H9 (cell line): ENCODE results near the gene SH3BP2. TPM values are rescaled to one million over a fixed set of nuclear protein-coding genes. Genes with fewer than 3 reads are reported as not detected.

Source experiments
- DNase-seq: peaks from one replicate; pipeline ENCODE4 v3.0.0-alpha.2; 2017
- H2AFZ ChIP-seq: one replicate; pipeline ENCODE4 v1.6.1; 2013; ENCODE audit warnings: mild to moderate bottlenecking, low read length, control low read depth, moderate library complexity
- H2AK5ac ChIP-seq: 2 replicates; pipeline ENCODE4 v1.6.1; 2013; ENCODE audit warnings: low read length, control low read depth, mixed read lengths; ENCODE audit not compliant: insufficient read length
- H2BK120ac ChIP-seq: one replicate; pipeline ENCODE4 v1.6.1; 2013; ENCODE audit warnings: low read depth, mild to moderate bottlenecking, low read length, control low read depth, inconsistent platforms; ENCODE audit not compliant: poor library complexity, severe bottlenecking
- H2BK12ac ChIP-seq: 2 replicates; pipeline ENCODE4 v1.6.1; 2013; ENCODE audit warnings: low read length, control low read depth, mixed read lengths, low read depth; ENCODE audit not compliant: insufficient read length
- H2BK15ac ChIP-seq: 2 replicates; pipeline ENCODE4 v1.6.1; 2013; ENCODE audit warnings: low read depth, low read length, control low read depth
- H2BK20ac ChIP-seq: one replicate; pipeline ENCODE4 v1.6.1; 2013; ENCODE audit warnings: low read depth, mild to moderate bottlenecking, low read length, control low read depth, inconsistent platforms; ENCODE audit not compliant: poor library complexity, severe bottlenecking
- H2BK5ac ChIP-seq: 2 replicates; pipeline ENCODE4 v1.6.1; 2013; ENCODE audit warnings: low read length, control low read depth, mixed read lengths; ENCODE audit not compliant: insufficient read length
- H3K14ac ChIP-seq: 2 replicates; pipeline ENCODE4 v1.6.1; 2013; ENCODE audit warnings: low read length, control low read depth; ENCODE audit not compliant: insufficient read depth
- H3K18ac ChIP-seq: 2 replicates; pipeline ENCODE4 v1.6.1; 2013; ENCODE audit warnings: low read depth, mild to moderate bottlenecking, mixed read lengths, low read length, control low read depth; ENCODE audit not compliant: insufficient read length
- H3K23ac ChIP-seq: 2 replicates; pipeline ENCODE4 v1.6.1; 2013; ENCODE audit warnings: low read length, control low read depth, mixed read lengths, low read depth; ENCODE audit not compliant: insufficient read length
- H3K23me2 ChIP-seq: 2 replicates; pipeline ENCODE4 v1.6.1; 2013; ENCODE audit warnings: low read depth, mild to moderate bottlenecking, mixed read lengths, low read length, control low read depth; ENCODE audit not compliant: insufficient read length, poor library complexity, severe bottlenecking
- H3K27ac ChIP-seq: 2 replicates; pipeline ENCODE4 v1.5.1; 2013; ENCODE audit warnings: low read length, control low read depth, mixed read lengths, low read depth; ENCODE audit not compliant: insufficient read length
- H3K27me3 ChIP-seq: 2 replicates; pipeline ENCODE4 v1.6.1; 2013; ENCODE audit warnings: low read length, control low read depth, inconsistent platforms; ENCODE audit not compliant: insufficient read depth
- H3K4ac ChIP-seq: 2 replicates; pipeline ENCODE4 v1.6.1; 2013; ENCODE audit warnings: low read depth, mild to moderate bottlenecking, control low read depth, inconsistent platforms, low read length, moderate library complexity
- H3K4me1 ChIP-seq: 2 replicates; pipeline ENCODE4 v1.6.1; 2013; ENCODE audit warnings: low read length, control low read depth, inconsistent platforms; ENCODE audit not compliant: insufficient read depth
- H3K4me2 ChIP-seq: 2 replicates; pipeline ENCODE4 v1.6.1; 2013; ENCODE audit warnings: low read length, control low read depth, mixed read lengths; ENCODE audit not compliant: insufficient read length, insufficient read depth
- H3K56ac ChIP-seq: 2 replicates; pipeline ENCODE4 v1.6.1; 2013; ENCODE audit warnings: low read depth, mild to moderate bottlenecking, mixed read lengths, low read length, control low read depth; ENCODE audit not compliant: insufficient read length
- H3K79me1 ChIP-seq: 2 replicates; pipeline ENCODE4 v1.6.1; 2013; ENCODE audit warnings: low read depth, mild to moderate bottlenecking, moderate library complexity, low read length, control low read depth, inconsistent platforms; ENCODE audit not compliant: insufficient read depth, poor library complexity, severe bottlenecking
- H3K79me2 ChIP-seq: 2 replicates; pipeline ENCODE4 v1.6.1; 2013; ENCODE audit warnings: low read length, control low read depth, inconsistent platforms; ENCODE audit not compliant: insufficient read depth
- H3K9ac ChIP-seq: 2 replicates; pipeline ENCODE4 v1.6.1; 2013; ENCODE audit warnings: low read length, control low read depth, mixed read lengths; ENCODE audit not compliant: insufficient read length; ENCODE audit errors: extremely low read depth
- H3K9me3 ChIP-seq: one replicate; pipeline ENCODE4 v1.6.1; 2013; ENCODE audit warnings: low read depth, low read length, inconsistent platforms; ENCODE audit not compliant: control insufficient read depth
- H3T11ph ChIP-seq: one replicate; pipeline ENCODE4 v1.6.1; 2013; ENCODE audit warnings: mild to moderate bottlenecking, low read length, control low read depth, inconsistent platforms
- H4K20me1 ChIP-seq: one replicate; pipeline ENCODE4 v1.6.1; 2013; ENCODE audit not compliant: control insufficient read depth, insufficient read length, insufficient read depth
- H4K5ac ChIP-seq: 2 replicates; pipeline ENCODE4 v1.6.1; 2013; ENCODE audit warnings: low read depth, mild to moderate bottlenecking, mixed read lengths, low read length, control low read depth; ENCODE audit not compliant: insufficient read length
- H4K8ac ChIP-seq: replicated peaks from 2 replicates; pipeline ENCODE4 v1.6.1; 2013; ENCODE audit warnings: low read length, control low read depth, mixed read lengths, low read depth; ENCODE audit not compliant: insufficient read length
- H4K91ac ChIP-seq: 2 replicates; pipeline ENCODE4 v1.6.1; 2013; ENCODE audit warnings: low read depth, mild to moderate bottlenecking, moderate library complexity, mixed read lengths, low read length, control low read depth; ENCODE audit not compliant: insufficient read length
- H3K27ac Mint-ChIP-seq, 3 experiments: 2 replicates in 2 of 3; 3 replicates in 1 of 3; pipeline ENCODE4 v1.8.0; 2020 to 2021; ENCODE audit warnings: mixed read lengths in 3 of 3, mild to moderate bottlenecking in 1 of 3, moderate library complexity in 1 of 3
- H3K27me3 Mint-ChIP-seq: 2 replicates; pipeline ENCODE4 v1.8.0; 2021; ENCODE audit warnings: low read depth, mild to moderate bottlenecking, moderate library complexity, mixed read lengths
- H3K36me3 Mint-ChIP-seq, 3 experiments: 2 replicates in 2 of 3; 3 replicates in 1 of 3; pipeline ENCODE4 v1.8.0; 2020 to 2021; ENCODE audit warnings: low read depth in 3 of 3, mixed read lengths in 3 of 3; ENCODE audit not compliant: insufficient read depth in 1 of 3
- H3K4me1 Mint-ChIP-seq, 2 experiments: 2 replicates each; pipeline ENCODE4 v1.8.0; 2020; ENCODE audit warnings: mixed read lengths in 2 of 2
- H3K4me3 Mint-ChIP-seq, 2 experiments: 2 replicates in 1 of 2; 3 replicates in 1 of 2; pipeline ENCODE4 v1.8.0; 2020 to 2021; ENCODE audit warnings: mild to moderate bottlenecking in 2 of 2, mixed read lengths in 2 of 2, moderate library complexity in 1 of 2
- H3K9me3 Mint-ChIP-seq, 2 experiments: 2 replicates in 1 of 2; 3 replicates in 1 of 2; pipeline ENCODE4 v1.8.0; 2020; ENCODE audit warnings: mild to moderate bottlenecking in 2 of 2, mixed read lengths in 2 of 2, moderate library complexity in 1 of 2
- CTCF ChIP-seq: fragments of 200-600 bp; sonication (generic); conservative IDR thresholded peaks from 3 replicates; pipeline ENCODE4 v1.8.0; 2021; ENCODE audit warnings: antibody characterized with exemption, mild to moderate bottlenecking
- WGBS: extraction: QIAGEN DNeasy Blood & Tissue Kit; methylation state at CpG from one replicate; pipeline ENCODE4 v1.1.7; 2013; ENCODE audit warnings: missing lambda C conversion rate, low lambda C conversion rate, mixed read lengths; ENCODE audit not compliant: insufficient read length; ENCODE audit errors: extremely low coverage; 5-methylcytosine and 5-hydroxymethylcytosine counted together
- total RNA-seq: library from RNA; stranded (reverse); gene quantifications from 2 replicates; pipeline ENCODE4 v1.2.1, GENCODE V29; 2021

SH3BP2 gene
- total RNA-seq, 1 experiment from 2014 or later = 37.6 TPM

- Histone ChIP-seq H4K5ac (no peak overlapping the region), H2BK20ac (no peak overlapping the region), H2AK5ac (no peak overlapping the region), H4K8ac (no peak overlapping the region), H3K9me3 (no peaks in the 10 kb centered on the region), H3K79me1 (no peaks in the 10 kb centered on the region), H3K79me2 (no peaks in the 10 kb centered on the region), H2BK12ac (no peak overlapping the region), H3K18ac (no peak overlapping the region), H3T11ph (no peak overlapping the region), H2AFZ (no peak overlapping the region), H3K14ac (peak overlapping the region; percentile 22; the same call in 1 of the 2 replicates), H3K4me1 (no peaks in the 10 kb centered on the region), H4K91ac (no peak overlapping the region), H3K9ac (no peak overlapping the region), H4K20me1 (no peaks in the 10 kb centered on the region), H3K23me2 (no peaks in the 10 kb centered on the region), H3K23ac (no peak overlapping the region), H3K56ac (no peak overlapping the region), H2BK15ac (no peak overlapping the region), H3K4me2 (no peak overlapping the region), H3K27ac (no peak overlapping the region), H3K27me3 (no peaks in the 10 kb centered on the region), H2BK120ac (no peak overlapping the region), H2BK5ac (no peak overlapping the region), H3K4ac (no peak overlapping the region)
- Mint-ChIP-seq H3K27me3 (peaks cover 2% of the 10 kb centered on the region), H3K9me3 (peaks cover 12 to 14% of the 10 kb centered on the region in 2 experiments; a peak in 4 of 5 replicates), H3K4me3 (no peak overlapping the region), H3K4me1 (peaks cover 19% of the 10 kb centered on the region in 2 experiments), H3K27ac (no peak overlapping the region), H3K36me3 (peaks cover 0 to 13% (median 5%) of the 10 kb centered on the region in 3 experiments; a peak in 4 of 7 replicates)
- no CpG with 5 or more reads among the region's 15 CpGs for whole genome bisulfite sequencing
- TF ChIP-seq CTCF = no peak
- no peak for DNase-seq
Observed at GRCh38 chr4:2768921-2769336, 24.0 kb upstream of the SH3BP2 start.
